GM19463 (cell line): Measurements from ENCODE around the gene SIRT2.
"Not testable (repeated sequence)": the region's sequence is repeated elsewhere in the genome, so short reads cannot be mapped to it uniquely, and the experiment has no call there.

Source experiments
- ATAC-seq: cut with Tn5 transposase; IDR thresholded peaks from one replicate; pipeline ENCODE4 v1.9.1; 2021; ENCODE audit warnings: mild to moderate bottlenecking, moderate library complexity; ENCODE audit not compliant: unreplicated experiment

The SIRT2 gene

DNA sequence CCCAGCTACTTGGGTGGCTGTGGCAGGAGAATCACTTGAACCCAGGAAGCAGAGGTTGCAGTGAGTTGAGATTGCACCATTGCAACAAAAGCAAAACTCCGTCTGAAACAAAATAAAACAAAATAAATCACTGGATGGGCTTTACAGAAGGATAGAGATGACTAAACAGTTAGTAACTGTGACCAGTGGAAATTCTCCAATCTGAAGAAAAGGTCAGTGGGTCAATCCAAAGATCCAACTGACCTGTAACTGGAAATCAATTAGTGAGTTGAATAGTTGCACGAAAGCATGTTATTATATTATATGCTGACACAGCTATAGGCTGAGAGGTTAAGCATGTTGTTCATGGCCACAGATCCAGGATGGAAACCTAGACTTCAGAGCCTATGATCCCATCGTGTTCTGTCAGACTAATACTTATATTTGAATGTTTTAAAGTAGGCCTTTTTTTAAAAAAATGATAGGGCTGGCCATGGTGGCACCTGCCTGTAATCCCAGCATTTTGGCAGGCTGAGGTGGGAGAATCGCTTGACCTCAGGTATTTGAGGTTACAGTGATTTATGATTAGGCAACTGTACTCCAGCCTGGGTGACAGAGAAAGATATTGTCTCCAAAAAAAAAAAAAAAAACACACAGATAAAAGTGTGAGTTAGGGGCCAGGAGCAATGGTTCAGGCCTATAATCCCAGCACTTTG, 69.2 kb downstream of the SIRT2 start:
- no peak for ATAC-seq

DNA sequence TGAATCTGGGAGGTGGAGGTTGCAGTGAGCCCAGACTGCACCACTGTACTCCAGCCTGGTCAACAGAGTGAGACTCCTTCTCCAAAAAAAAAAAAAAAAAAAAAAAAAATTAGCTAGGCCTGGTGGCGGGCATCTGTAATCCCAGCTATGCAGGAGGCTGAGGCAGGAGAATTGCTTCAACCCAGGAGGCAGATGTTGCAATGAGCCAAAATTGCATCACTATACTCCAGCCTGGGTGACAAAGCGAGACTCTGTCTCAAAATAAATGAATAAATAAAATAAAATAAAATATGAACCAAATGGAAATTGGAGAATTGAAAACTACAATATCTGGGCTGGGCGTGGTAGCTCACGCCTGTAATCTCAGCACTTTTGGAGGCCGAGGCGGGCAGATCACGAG, 70.2 kb downstream of the SIRT2 start:
- not testable (repeated sequence) for ATAC-seq
